IMR-90 (cell line): ENCODE data around the gene COX6A1. TPM values are rescaled to one million over a fixed set of nuclear protein-coding genes. Genes with fewer than 3 reads are reported as not detected.

Experiments
- ATAC-seq: fragments of 200-7000 bp; cut with Tn5 transposase; 2 replicates; pipeline ENCODE4 v1.9.1; 2020; ENCODE audit warnings: low read depth, mild to moderate bottlenecking, moderate library complexity
- BruUV-seq: library from RNA; stranded (reverse); fragments of 400-500 nt; replicated peaks from 2 replicates; lab custom pipeline; 2021; lab: Mats Ljungman, UMichigan
- CTCF ChIA-PET: fragments of 300-600 bp; formaldehyde crosslinking; extraction: SDS; loops from one replicate; lab custom pipeline; 2021; ENCODE audit warnings: antibody characterized with exemption; lab: Yijun Ruan, JAX
- POLR2A ChIA-PET: fragments of 300-600 bp; sonication (Branson Sonifier 250); formaldehyde crosslinking; loops from one replicate; lab custom pipeline; 2022; ENCODE audit warnings: antibody characterized with exemption; ENCODE audit not compliant: unreplicated experiment; lab: Charles Lee
- DNase-seq: peaks from one replicate; pipeline ENCODE4 v3.0.0; 2013
- H2AFZ ChIP-seq: replicated peaks from 2 replicates; pipeline ENCODE3; 2013; ENCODE audit warnings: low read length, mild to moderate bottlenecking; ENCODE audit not compliant: poor library complexity
- H2AK5ac ChIP-seq: 2 replicates; pipeline ENCODE4 v1.6.1; 2013; ENCODE audit warnings: low read depth, low read length, inconsistent platforms
- H2AK9ac ChIP-seq: replicated peaks from 2 replicates; pipeline ENCODE3; 2013; ENCODE audit warnings: mild to moderate bottlenecking, low read depth, low read length, moderate library complexity; ENCODE audit not compliant: poor library complexity
- H2BK120ac ChIP-seq: 2 replicates; pipeline ENCODE4 v1.6.1; 2013; ENCODE audit warnings: low read depth, low read length, inconsistent platforms
- H2BK15ac ChIP-seq: 3 replicates; pipeline ENCODE4 v1.6.1; 2013; ENCODE audit warnings: low read depth, low read length, inconsistent platforms
- H2BK20ac ChIP-seq: 2 replicates; pipeline ENCODE4 v1.6.1; 2013; ENCODE audit warnings: low read depth, mild to moderate bottlenecking, inconsistent platforms, low read length, moderate library complexity
- H2BK5ac ChIP-seq: 2 replicates; pipeline ENCODE4 v1.6.1; 2013; ENCODE audit warnings: mild to moderate bottlenecking, low read depth, low read length, inconsistent platforms; ENCODE audit not compliant: poor library complexity, severe bottlenecking
- H3K14ac ChIP-seq: replicated peaks from 2 replicates; pipeline ENCODE4 v1.6.1; 2013; ENCODE audit warnings: low read depth, low read length, inconsistent platforms
- H3K18ac ChIP-seq: 2 replicates; pipeline ENCODE4 v1.6.1; 2013; ENCODE audit warnings: low read depth, low read length, control low read depth
- H3K23ac ChIP-seq: 2 replicates; pipeline ENCODE4 v1.6.1; 2013; ENCODE audit warnings: low read depth, low read length, inconsistent platforms
- H3K27ac ChIP-seq: 2 replicates; pipeline ENCODE4 v1.5.1; 2013; ENCODE audit warnings: mild to moderate bottlenecking, control low read depth, low read length; ENCODE audit not compliant: insufficient read depth
- H3K27me3 ChIP-seq: 2 replicates; pipeline ENCODE4 v1.6.1; 2013; ENCODE audit warnings: low read length; ENCODE audit not compliant: control insufficient read depth, insufficient read depth
- H3K36me3 ChIP-seq: 2 replicates; pipeline ENCODE4 v1.6.1; 2013; ENCODE audit warnings: low read length, mixed read lengths; ENCODE audit not compliant: control insufficient read depth, insufficient read depth
- H3K4ac ChIP-seq: 2 replicates; pipeline ENCODE4 v1.6.1; 2013; ENCODE audit warnings: low read depth, low read length, inconsistent platforms
- H3K4me1 ChIP-seq: 2 replicates; pipeline ENCODE4 v1.6.1; 2013; ENCODE audit warnings: low read length, mixed read lengths; ENCODE audit not compliant: control insufficient read depth, insufficient read depth
- H3K4me2 ChIP-seq: 2 replicates; pipeline ENCODE4 v1.6.1; 2013; ENCODE audit warnings: low read depth, mild to moderate bottlenecking, control low read depth, low read length, moderate library complexity
- H3K4me3 ChIP-seq: 2 replicates; pipeline ENCODE4 v1.5.1; 2013; ENCODE audit warnings: low read depth, mild to moderate bottlenecking, control low read depth, low read length, moderate library complexity; ENCODE audit not compliant: insufficient read depth
- H3K56ac ChIP-seq: 2 replicates; pipeline ENCODE4 v1.6.1; 2013; ENCODE audit warnings: low read length, inconsistent platforms; ENCODE audit not compliant: insufficient read depth; ENCODE audit errors: extremely low read depth
- H3K79me1 ChIP-seq, 2 experiments: 2 replicates each; pipeline ENCODE4 v1.6.1; 2013; ENCODE audit warnings: low read length in 2 of 2, inconsistent platforms in 1 of 2, low read depth in 1 of 2
- H3K9ac ChIP-seq: 2 replicates; pipeline ENCODE4 v1.6.1; 2013; ENCODE audit warnings: low read depth, low read length, control low read depth
- H3K9me1 ChIP-seq: 2 replicates; pipeline ENCODE4 v1.6.1; 2013; ENCODE audit warnings: low read length, inconsistent platforms; ENCODE audit not compliant: insufficient read depth
- H3K9me3 ChIP-seq: 2 replicates; pipeline ENCODE4 v1.6.1; 2013; ENCODE audit warnings: low read length; ENCODE audit not compliant: control insufficient read depth, insufficient read depth
- H4K20me1 ChIP-seq: 2 replicates; pipeline ENCODE4 v1.6.1; 2013; ENCODE audit warnings: low read length, inconsistent platforms; ENCODE audit not compliant: insufficient read depth
- H4K5ac ChIP-seq: 2 replicates; pipeline ENCODE4 v1.6.1; 2013; ENCODE audit warnings: mild to moderate bottlenecking, low read depth, low read length, control low read depth
- H4K8ac ChIP-seq, 2 experiments: 2 replicates each; pipeline ENCODE4 v1.6.1; 2013; ENCODE audit warnings: low read depth in 2 of 2, low read length in 2 of 2, control low read depth in 1 of 2, inconsistent platforms in 1 of 2
- H4K91ac ChIP-seq: 2 replicates; pipeline ENCODE4 v1.6.1; 2013; ENCODE audit warnings: low read depth, low read length, inconsistent platforms; ENCODE audit not compliant: insufficient read depth
- BHLHE40 ChIP-seq: fragments of 150-350 bp; IDR thresholded peaks from 2 replicates; pipeline ENCODE4 v1.6.1; 2016; ENCODE audit warnings: mild to moderate bottlenecking, low read depth, low read length
- CHD1 ChIP-seq: IDR thresholded peaks from 2 replicates; pipeline ENCODE4 v1.6.1; 2012; ENCODE audit warnings: low read depth, low read length, improper control_type of control experiment
- FOS ChIP-seq: fragments of 150-350 bp; IDR thresholded peaks from 2 replicates; pipeline ENCODE4 v1.6.1; 2016; ENCODE audit warnings: low read depth, low read length
- MAFK ChIP-seq: IDR thresholded peaks from 2 replicates; pipeline ENCODE4 v1.6.1; 2012; ENCODE audit warnings: low read depth, low read length, improper control_type of control experiment
- MAZ ChIP-seq: IDR thresholded peaks from 2 replicates; pipeline ENCODE4 v1.6.1; 2012; ENCODE audit warnings: low read depth, mild to moderate bottlenecking, low read length, improper control_type of control experiment, moderate library complexity, borderline replicate concordance
- NFE2L2 ChIP-seq: fragments of 150-350 bp; IDR thresholded peaks from 2 replicates; pipeline ENCODE4 v1.6.1; 2016; ENCODE audit warnings: low read depth, mild to moderate bottlenecking, low read length
- POLR2A ChIP-seq: IDR thresholded peaks from 2 replicates; pipeline ENCODE4 v1.6.1; 2012; ENCODE audit warnings: mild to moderate bottlenecking, low read depth, low read length
- RAD21 ChIP-seq: IDR thresholded peaks from 2 replicates; pipeline ENCODE4 v1.6.1; 2012; ENCODE audit warnings: low read length, improper control_type of control experiment
- RFX5 ChIP-seq: IDR thresholded peaks from 2 replicates; pipeline ENCODE4 v1.8.0; 2012; ENCODE audit warnings: low read depth, mild to moderate bottlenecking, low read length, moderate library complexity
- SMC3 ChIP-seq: fragments of 150-350 bp; IDR thresholded peaks from 2 replicates; pipeline ENCODE4 v1.6.1; 2016; ENCODE audit warnings: low read depth, mild to moderate bottlenecking, antibody characterized with exemption, low read length, moderate library complexity
- WGBS, 2 experiments: methylation state at CpG; one replicate each; pipeline versions ENCODE4 v1.1.5 to v1.1.7; 2013; ENCODE audit warnings: missing lambda C conversion rate in 2 of 2; ENCODE audit not compliant: insufficient read length in 1 of 2; ENCODE audit errors: extremely low coverage in 2 of 2; 5-methylcytosine and 5-hydroxymethylcytosine counted together
- dilution Hi-C: fragments of 300-500 bp; cut with HindIII; formaldehyde crosslinking; loops from one replicate; pipeline ENCODE4 v1.14.3; 2018; ENCODE audit warnings: low sequenced_read_pairs; ENCODE audit not compliant: unreplicated experiment
- in situ Hi-C: fragments of 300-500 bp; cut with MboI; formaldehyde crosslinking; loops from 3 replicates; pipeline ENCODE4 v1.14.3; 2019; ENCODE audit warnings: low sequenced_read_pairs, inconsistent platforms, mixed read lengths
- intact Hi-C: fragments of 100-400 bp; cut with micrococcal nuclease; formaldehyde crosslinking; loops from 2 replicates; pipeline ENCODE4 v1.10.0; 2022
- polyA plus RNA-seq, 3 experiments: library from polyadenylated mRNA; depleted of rRNA; stranded (reverse); fragments of >200 nt; gene quantifications; 2 replicates each; pipeline ENCODE4 v1.2.3, GENCODE V29; 2012; ENCODE audit warnings: low replicate concordance in 1 of 3
- total RNA-seq: library from RNA; depleted of rRNA; stranded (reverse); fragments of >200 nt; gene quantifications from 2 replicates; pipeline ENCODE4 v1.2.3, GENCODE V29; 2012
- TF ChIP-seq, protein P1 (sequence below): fragments of 150-350 bp; IDR thresholded peaks from 2 replicates; pipeline ENCODE4 v1.6.1; 2017; ENCODE audit warnings: mild to moderate bottlenecking, antibody characterized with exemption, low read length, low read depth

The COX6A1 gene
- total and polyA plus RNA-seq, 2 of the 4 experiments (the other 2 are of a cell fraction): 396 to 541 TPM

DNA sequence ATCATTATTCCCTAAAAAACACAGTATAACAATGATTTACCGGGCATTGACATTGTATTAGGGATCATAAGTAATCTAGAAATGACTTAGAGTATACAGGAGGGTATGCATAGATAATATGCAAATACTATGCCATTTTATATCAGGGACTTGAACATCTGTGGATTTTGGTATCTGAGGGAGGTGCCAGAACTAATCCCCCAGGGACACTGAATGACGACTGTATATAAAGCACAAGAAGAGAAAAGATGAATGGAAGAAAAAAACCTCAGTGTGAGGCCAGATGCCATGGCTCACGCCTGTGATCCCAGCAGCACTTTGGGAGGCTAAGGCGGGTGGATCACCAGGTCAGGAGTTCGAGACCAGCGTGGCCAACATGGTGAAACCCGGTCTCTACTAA lies 25.5 kb upstream of the COX6A1 start:
- no peak overlapping the region for H4K5ac ChIP-seq
- H4K91ac ChIP-seq: no peak overlapping the region
- H3K18ac ChIP-seq: no peak overlapping the region
- H3K79me1 ChIP-seq: no peaks in the 10 kb centered on the region
- H3K56ac ChIP-seq: no peak overlapping the region
- H3K9ac ChIP-seq: no peak overlapping the region
- no peak for DNase-seq
- H3K27ac ChIP-seq: no peak overlapping the region
- no peak overlapping the region for H3K23ac ChIP-seq
- ATAC-seq: no peak
- POLR2A ChIA-PET: no interaction called here
- CTCF ChIA-PET: no interaction called here
- TF ChIP-seq FOS (no peak), NFE2L2 (no peak), MAZ (no peak), RFX5 (no peak), RAD21 (no peak), MAFK (no peak), CHD1 (no peak), POLR2A (no peak), BHLHE40 (no peak), SMC3 (no peak)
- TF ChIP-seq, protein P1, sequence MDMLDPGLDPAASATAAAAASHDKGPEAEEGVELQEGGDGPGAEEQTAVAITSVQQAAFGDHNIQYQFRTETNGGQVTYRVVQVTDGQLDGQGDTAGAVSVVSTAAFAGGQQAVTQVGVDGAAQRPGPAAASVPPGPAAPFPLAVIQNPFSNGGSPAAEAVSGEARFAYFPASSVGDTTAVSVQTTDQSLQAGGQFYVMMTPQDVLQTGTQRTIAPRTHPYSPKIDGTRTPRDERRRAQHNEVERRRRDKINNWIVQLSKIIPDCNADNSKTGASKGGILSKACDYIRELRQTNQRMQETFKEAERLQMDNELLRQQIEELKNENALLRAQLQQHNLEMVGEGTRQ: no peak
- no peaks in the 10 kb centered on the region for H3K36me3 ChIP-seq
- no peak overlapping the region for H3K14ac ChIP-seq
- H3K4me3 ChIP-seq: no peak overlapping the region
- H2BK5ac ChIP-seq: no peak overlapping the region
- H3K4me2 ChIP-seq: no peak overlapping the region
- no TSS peak for BruUV-seq
- H2BK120ac ChIP-seq: no peak overlapping the region
- no peak overlapping the region for H2BK15ac ChIP-seq
- H2BK20ac ChIP-seq: no peak overlapping the region
- H3K9me1 ChIP-seq: no peaks in the 10 kb centered on the region
- H2AK5ac ChIP-seq: no peak overlapping the region
- H3K4me1 ChIP-seq: no peaks in the 10 kb centered on the region
- 80% methylated on average over 1 of the region's 7 CpGs; no CpG with 5 or more reads in 1 of the 2 experiments for WGBS, 2 experiments
- no peaks in the 10 kb centered on the region for H3K9me3 ChIP-seq
- in situ Hi-C loops (no loop called here), intact Hi-C loops (loop anchor here (5.0 kb wide), 1 partner anchor 40 kb away; no protein-coding TSS in a partner anchor), dilution Hi-C loops (no loop called here)
- H2AK9ac ChIP-seq: no peak overlapping the region
- no peak overlapping the region for H4K8ac ChIP-seq
- H4K20me1 ChIP-seq: no peaks in the 10 kb centered on the region
- H2AFZ ChIP-seq: no peak overlapping the region
- H3K27me3 ChIP-seq: peaks cover 13% of the 10 kb centered on the region
- no peak overlapping the region for H3K4ac ChIP-seq
